Gastroesophageal sphincter (tissue), 4 donors: ENCODE measurements around the gene HIGD1A. TPM values are rescaled to one million over a fixed set of nuclear protein-coding genes. Genes with fewer than 3 reads are reported as not detected.
A peak's percentile ranks its signal among the peaks of the same experiment; 100 is the strongest.

ENCODE experiments used
- ATAC-seq: fragments of 150-250 bp; one replicate; pipeline ENCODE4 v1.9.1; 2016; ENCODE audit warnings: mild to moderate bottlenecking, moderate library complexity
- H3K27ac ChIP-seq, 4 donors: fragments of 200-600 bp; sonication (generic) in 3 of 4; 1 replicate in 3 of 4; 2 replicates in 1 of 4; pipeline ENCODE4 v1.5.1; 2016 to 2019
- H3K27me3 ChIP-seq: fragments of 200-600 bp; sonication (generic); one replicate; pipeline ENCODE4 v1.5.1; 2019
- H3K36me3 ChIP-seq, 2 donors: fragments of 200-600 bp; sonication (generic); one replicate each; pipeline ENCODE4 v1.5.1; 2019; ENCODE audit warnings: control low read depth in 1 of 2
- H3K4me1 ChIP-seq, 3 donors: fragments of 200-600 bp; sonication (generic); 1 replicate in 2 of 3; 2 replicates in 1 of 3; pipeline ENCODE4 v1.5.1; 2016 to 2019; ENCODE audit warnings: control low read depth in 2 of 3
- H3K4me3 ChIP-seq, 2 donors: fragments of 200-600 bp; sonication (generic); one replicate each; pipeline ENCODE4 v1.5.1; 2019; ENCODE audit warnings: mild to moderate bottlenecking in 1 of 2, moderate library complexity in 1 of 2
- H3K9me3 ChIP-seq, 3 donors: fragments of 200-600 bp; sonication (generic); one replicate each; pipeline ENCODE4 v1.5.1; 2017 to 2019; ENCODE audit warnings: control low read depth in 2 of 3
- CTCF ChIP-seq, 4 experiments: fragments of 200-600 bp in 2 of 4; fragments of 450-650 bp in 2 of 4; sonication (generic) in 1 of 4; IDR thresholded peaks; one replicate each; pipeline ENCODE4 v1.5.1; 2017 to 2019; ENCODE audit warnings: antibody characterized with exemption in 4 of 4, mild to moderate bottlenecking in 2 of 4, moderate library complexity in 2 of 4
- EP300 ChIP-seq: sonication (generic); formaldehyde crosslinking; IDR thresholded peaks from one replicate; pipeline ENCODE4 v1.6.1; 2017; ENCODE audit warnings: antibody characterized with exemption, mild to moderate bottlenecking
- POLR2A ChIP-seq, 2 donors: fragments of 450-650 bp; IDR thresholded peaks; one replicate each; pipeline ENCODE4 v1.6.1; 2017; ENCODE audit warnings: antibody characterized with exemption in 2 of 2, mild to moderate bottlenecking in 2 of 2, moderate library complexity in 1 of 2
- POLR2AphosphoS5 ChIP-seq: sonication (generic); formaldehyde crosslinking; IDR thresholded peaks from one replicate; pipeline ENCODE4 v1.6.1; 2017; ENCODE audit warnings: antibody characterized with exemption
- WGBS, 2 donors: methylation state at CpG; one replicate each; pipeline ENCODE4 v1.1.5; 2018; ENCODE audit warnings: low coverage in 1 of 2; 5-methylcytosine and 5-hydroxymethylcytosine counted together
- total RNA-seq, 4 donors: library from RNA; depleted of rRNA; stranded (reverse); fragments of >200 nt; gene quantifications; one replicate each; pipeline ENCODE4 v1.1.0, GENCODE V29; 2016

The HIGD1A gene
- total RNA-seq, 4 donors from 2014 or later = 173 to 657 (median 393) TPM

- H3K4me3 ChIP-seq = peak overlapping the region; percentile 68 to 76
- no peaks in the 10 kb centered on the region for H3K9me3 ChIP-seq
- ATAC-seq = peak; percentile 22
- 0 to 3% methylated on average over 3 to 26 of the region's 33 CpGs for WGBS, 2 donors
- H3K4me1 ChIP-seq = peaks cover 16 to 54% (median 23%) of the 10 kb centered on the region in 3 donors
- no peaks in the 10 kb centered on the region for H3K36me3 ChIP-seq
- peak overlapping the region; percentile 85 to 99 (median 96) for H3K27ac ChIP-seq
- H3K27me3 ChIP-seq = no peaks in the 10 kb centered on the region
- TF ChIP-seq EP300 (no peak), POLR2A (IDR thresholded peaks at IDR 0.05) (no peak), POLR2AphosphoS5 (no peak), CTCF (IDR thresholded peaks at IDR 0.05) (no peak)
These were observed 730 bp downstream of the HIGD1A start for GRCh38 chr3:42803414-42804105.

- peak overlapping the region; percentile 85 to 99 (median 96) for H3K27ac ChIP-seq
- ATAC-seq = no peak
- no peaks in the 10 kb centered on the region for H3K9me3 ChIP-seq
- peak overlapping the region; percentile 68 to 76 for H3K4me3 ChIP-seq
- no peaks in the 10 kb centered on the region for H3K27me3 ChIP-seq
- WGBS, 2 donors = 21% methylated on average over 10 of the region's 11 CpGs
- TF ChIP-seq POLR2A (IDR thresholded peaks at IDR 0.05) (no peak), CTCF (IDR thresholded peaks at IDR 0.05) (no peak), POLR2AphosphoS5 (no peak), EP300 (no peak)
- peaks cover 16 to 54% (median 23%) of the 10 kb centered on the region in 3 donors for H3K4me1 ChIP-seq
- no peaks in the 10 kb centered on the region for H3K36me3 ChIP-seq
These were observed 1.3 kb downstream of the HIGD1A start for GRCh38 chr3:42802876-42803413.

GRCh38 chr3:42801784-42802183 lies 2.5 kb downstream of the HIGD1A start:
- TF ChIP-seq EP300 (no peak), CTCF (IDR thresholded peaks at IDR 0.05) (no peak), POLR2A (IDR thresholded peaks at IDR 0.05) (no peak), POLR2AphosphoS5 (no peak)
- no peaks in the 10 kb centered on the region for H3K9me3 ChIP-seq
- no peak for ATAC-seq
- peaks cover 16 to 54% (median 23%) of the 10 kb centered on the region in 3 donors for H3K4me1 ChIP-seq
- H3K36me3 ChIP-seq = no peaks in the 10 kb centered on the region
- peak overlapping the region in 3 of 4 donors; percentile 31 to 99 (median 97) for H3K27ac ChIP-seq
- H3K4me3 ChIP-seq = peak overlapping the region in 1 of 2 donors; percentile 76
- WGBS, 2 donors = 67 to 81% methylated on average over 1 to 4 of the region's 4 CpGs
- no peaks in the 10 kb centered on the region for H3K27me3 ChIP-seq

GRCh38 chr3:42801048-42801620 lies 3.2 kb downstream of the HIGD1A start:
- no peak for TF ChIP-seq POLR2AphosphoS5
- TF ChIP-seq CTCF (IDR thresholded peaks at IDR 0.05) = no peak
- no peak for TF ChIP-seq EP300
- TF ChIP-seq POLR2A (IDR thresholded peaks at IDR 0.05) = no peak
- no peak for ATAC-seq
- Histone ChIP-seq H3K4me3 (peak overlapping the region; percentile 7 to 76), H3K27ac (peak overlapping the region; percentile 27 to 97 (median 48)), H3K4me1 (peaks cover 16 to 54% (median 23%) of the 10 kb centered on the region in 3 donors), H3K27me3 (no peaks in the 10 kb centered on the region), H3K9me3 (no peaks in the 10 kb centered on the region), H3K36me3 (no peaks in the 10 kb centered on the region)
- 59 to 70% methylated on average over 2 to 3 of the region's 3 CpGs for WGBS, 2 donors
